Caco-2 (cell line): ENCODE results near the gene FBXL19. TPM values are rescaled to one million over a fixed set of nuclear protein-coding genes. Genes with fewer than 3 reads are reported as not detected.

ENCODE experiments used
- BruUV-seq: library from RNA; stranded (reverse); fragments of 400-500 nt; replicated peaks from 2 replicates; lab custom pipeline; 2021; lab: Mats Ljungman, UMichigan
- CTCF ChIA-PET: fragments of 300-600 bp; sonication (Branson Sonifier 250); formaldehyde crosslinking; loops from one replicate; lab custom pipeline; 2022; ENCODE audit warnings: antibody characterized with exemption; lab: Charles Lee
- POLR2A ChIA-PET: fragments of 300-600 bp; sonication (Branson Sonifier 250); formaldehyde crosslinking; loops from one replicate; lab custom pipeline; 2022; ENCODE audit warnings: antibody characterized with exemption; lab: Charles Lee
- DNase-seq, 2 experiments: peaks; one replicate each; pipeline versions ENCODE4 v3.0.0 to v3.0.0-alpha.2; 2020 to 2022
- H3K27me3 ChIP-seq: replicated peaks from 2 replicates; pipeline ENCODE4 v1.6.0; 2011; ENCODE audit warnings: low read length; ENCODE audit not compliant: control insufficient read depth, insufficient read depth
- H3K36me3 ChIP-seq: 2 replicates; pipeline ENCODE4 v1.5.1; 2011; ENCODE audit warnings: low read length; ENCODE audit not compliant: control insufficient read depth, insufficient read depth
- H3K4me1 ChIP-seq: fragments of 250-450 bp; sonication (Bioruptor Pico); 2 replicates; pipeline ENCODE4 v1.5.1; 2020; ENCODE audit warnings: mild to moderate bottlenecking
- H3K4me3 ChIP-seq: 2 replicates; pipeline ENCODE4 v1.5.1; 2011; ENCODE audit warnings: low read depth, mild to moderate bottlenecking, control low read depth, low read length
- H3K9me3 ChIP-seq: fragments of 250-450 bp; sonication (Bioruptor Pico); 2 replicates; pipeline ENCODE4 v1.5.1; 2020; ENCODE audit warnings: mild to moderate bottlenecking, moderate library complexity
- H3K27ac Mint-ChIP-seq: one replicate; pipeline ENCODE4 v1.8.0; 2022; ENCODE audit warnings: mixed read lengths; ENCODE audit not compliant: unreplicated experiment
- H3K27me3 Mint-ChIP-seq: one replicate; pipeline ENCODE4 v1.8.0; 2022; ENCODE audit warnings: mixed read lengths; ENCODE audit not compliant: insufficient read depth, unreplicated experiment
- H3K36me3 Mint-ChIP-seq: one replicate; pipeline ENCODE4 v1.8.0; 2022; ENCODE audit warnings: mild to moderate bottlenecking, mixed read lengths; ENCODE audit not compliant: insufficient read depth, unreplicated experiment
- H3K4me1 Mint-ChIP-seq: one replicate; pipeline ENCODE4 v1.8.0; 2022; ENCODE audit warnings: low read depth, mixed read lengths; ENCODE audit not compliant: unreplicated experiment
- H3K4me3 Mint-ChIP-seq: one replicate; pipeline ENCODE4 v1.8.0; 2022; ENCODE audit warnings: mild to moderate bottlenecking, moderate library complexity, mixed read lengths; ENCODE audit not compliant: unreplicated experiment
- H3K9me3 Mint-ChIP-seq: one replicate; pipeline ENCODE4 v1.8.0; 2022; ENCODE audit warnings: mixed read lengths; ENCODE audit not compliant: unreplicated experiment
- CTCF ChIP-seq, 2 experiments: fragments of 200-600 bp in 1 of 2; IDR thresholded peaks; 1 replicate in 1 of 2; 2 replicates in 1 of 2; pipeline versions ENCODE4 v1.5.1 to v1.8.0; 2011 to 2022; ENCODE audit warnings: antibody characterized with exemption in 1 of 2, control low read depth in 1 of 2, inconsistent platforms in 1 of 2, low read depth in 1 of 2, low read length in 1 of 2, mild to moderate bottlenecking in 1 of 2, moderate library complexity in 1 of 2; ENCODE audit not compliant: insufficient read depth in 1 of 2, severe bottlenecking in 1 of 2, unreplicated experiment in 1 of 2
- intact Hi-C: fragments of 100-400 bp; cut with micrococcal nuclease; formaldehyde crosslinking; loops from one replicate; pipeline ENCODE4 v1.10.0; 2022; ENCODE audit not compliant: unreplicated experiment
- total RNA-seq: library from RNA; stranded (reverse); gene quantifications from 2 replicates; pipeline ENCODE4 v1.2.3, GENCODE V29; 2022

FBXL19 gene
- total RNA-seq, 1 experiment from 2014 or later, result 20.2 TPM

- Histone ChIP-seq H3K36me3 (peaks cover 1% of the 10 kb centered on the region; the same call in 1 of the 2 replicates), H3K9me3 (no peaks in the 10 kb centered on the region), H3K4me3 (no peak overlapping the region), H3K4me1 (peaks cover 7% of the 10 kb centered on the region; the same call in 1 of the 2 replicates), H3K27me3 (no peaks in the 10 kb centered on the region)
- ChIA-PET POLR2A (interaction anchor here (1.2 kb wide), 1 partner anchor 137 kb away, joined by 4 read pairs; no protein-coding TSS in a partner anchor), CTCF (interaction anchor here (0.6 to 1.8 kb wide), 7 partner anchors 12 to 176 kb away, joined by 3 to 17 read pairs (median 4); partner anchors contain the start of genes CTF1 and KAT8)
- Mint-ChIP-seq H3K27me3 (no peaks in the 10 kb centered on the region), H3K27ac (no peak overlapping the region), H3K4me3 (no peak overlapping the region), H3K4me1 (no peaks in the 10 kb centered on the region), H3K36me3 (peaks cover 63% of the 10 kb centered on the region), H3K9me3 (no peaks in the 10 kb centered on the region)
- BruUV-seq, result no TSS peak
- peak; percentile 80 to 91 for TF ChIP-seq CTCF (IDR thresholded peaks at IDR 0.05; ENCODE audit: insufficient read depth in 1 of 2, low read depth in 1 of 2, low read length in 1 of 2, severe bottlenecking in 1 of 2, unreplicated experiment in 1 of 2)
- DNase-seq, result peak; percentile 70 to 82
- intact Hi-C loops, result loop anchor here (1.0 kb wide), 1 partner anchor 98 kb away; no protein-coding TSS in a partner anchor
Observed at GRCh38 chr16:30941600-30942425, 18.4 kb downstream of the FBXL19 start.

- CTCF ChIA-PET, result interaction anchor here (0.7 to 1.8 kb wide), 6 partner anchors 11 to 175 kb away, joined by 3 to 17 read pairs (median 4); partner anchors contain the start of genes CTF1 and KAT8
- H3K36me3 Mint-ChIP-seq, result peaks cover 67% of the 10 kb centered on the region
- H3K9me3 Mint-ChIP-seq, result no peaks in the 10 kb centered on the region
- H3K27ac Mint-ChIP-seq, result no peak overlapping the region
- no peak for TF ChIP-seq CTCF (IDR thresholded peaks at IDR 0.05; ENCODE audit: insufficient read depth in 1 of 2, low read depth in 1 of 2, low read length in 1 of 2, severe bottlenecking in 1 of 2, unreplicated experiment in 1 of 2)
- no peaks in the 10 kb centered on the region for H3K27me3 Mint-ChIP-seq
- Histone ChIP-seq H3K4me1 (peaks cover 7% of the 10 kb centered on the region; the same call in 1 of the 2 replicates), H3K36me3 (peaks cover 1% of the 10 kb centered on the region; the same call in 1 of the 2 replicates), H3K4me3 (no peak overlapping the region), H3K27me3 (no peaks in the 10 kb centered on the region), H3K9me3 (no peaks in the 10 kb centered on the region)
- BruUV-seq, result no TSS peak
- DNase-seq, result no peak
- intact Hi-C loops, result loop anchor here (1.0 kb wide), 1 partner anchor 98 kb away; no protein-coding TSS in a partner anchor
- no peaks in the 10 kb centered on the region for H3K4me1 Mint-ChIP-seq
- POLR2A ChIA-PET, result interaction anchor here (0.7 to 1.2 kb wide), 3 partner anchors 15 to 137 kb away, joined by 3 to 5 read pairs (median 4); no protein-coding TSS in a partner anchor
- no peak overlapping the region for H3K4me3 Mint-ChIP-seq
Observed at GRCh38 chr16:30942426-30942806, 19.0 kb downstream of the FBXL19 start.

GRCh38 chr16:30944352-30944751 is 21.0 kb downstream of the FBXL19 start:
- TF ChIP-seq CTCF (IDR thresholded peaks at IDR 0.05; ENCODE audit: insufficient read depth in 1 of 2, low read depth in 1 of 2, low read length in 1 of 2, severe bottlenecking in 1 of 2, unreplicated experiment in 1 of 2), result no peak
- no TSS peak for BruUV-seq
- ChIA-PET CTCF (no interaction called here), POLR2A (no interaction called here)
- no peaks in the 10 kb centered on the region for H3K4me1 Mint-ChIP-seq
- no peaks in the 10 kb centered on the region for H3K27me3 ChIP-seq
- no peak for DNase-seq
- no peak overlapping the region for H3K27ac Mint-ChIP-seq
- H3K36me3 Mint-ChIP-seq, result peaks cover 70% of the 10 kb centered on the region
- peaks cover 1% of the 10 kb centered on the region; the same call in 1 of the 2 replicates for H3K36me3 ChIP-seq
- intact Hi-C loops, result no loop called here
- H3K9me3 Mint-ChIP-seq, result no peaks in the 10 kb centered on the region
- H3K4me3 ChIP-seq, result no peak overlapping the region
- no peaks in the 10 kb centered on the region for H3K9me3 ChIP-seq
- H3K4me3 Mint-ChIP-seq, result no peak overlapping the region
- H3K27me3 Mint-ChIP-seq, result no peaks in the 10 kb centered on the region
- H3K4me1 ChIP-seq, result peaks cover 7% of the 10 kb centered on the region; the same call in 1 of the 2 replicates
